Stimulated activated memory B cell treated with anti-CD40 and anti-IgM and Interleukin-4, amounts not matched to agents 10 μg/mL and 1 μg/mL and 100 μg/mL, for 72 hours (primary cell): ENCODE results near the gene CNBP.
"Not testable (repeated sequence)": the region's sequence is repeated elsewhere in the genome, so short reads cannot be mapped to it uniquely, and the experiment has no call there.

Source experiments
- ATAC-seq: fragments of 150-1000 bp; cut with Tn5 transposase; 2 replicates; pipeline ENCODE4 v1.10.0; 2021
- H3K27ac Mint-ChIP-seq: one replicate; pipeline ENCODE4 v1.8.0; 2022; ENCODE audit warnings: mild to moderate bottlenecking, mixed read lengths
- H3K27me3 Mint-ChIP-seq: one replicate; pipeline ENCODE4 v1.8.0; 2022; ENCODE audit warnings: mixed read lengths
- H3K36me3 Mint-ChIP-seq: one replicate; pipeline ENCODE4 v1.8.0; 2022; ENCODE audit warnings: mixed read lengths
- H3K4me1 Mint-ChIP-seq: one replicate; pipeline ENCODE4 v1.8.0; 2022; ENCODE audit warnings: mixed read lengths
- H3K4me3 Mint-ChIP-seq: one replicate; pipeline ENCODE4 v1.8.0; 2022; ENCODE audit warnings: mild to moderate bottlenecking, moderate library complexity, mixed read lengths
- H3K9me3 Mint-ChIP-seq: one replicate; pipeline ENCODE4 v1.8.0; 2022; ENCODE audit warnings: mixed read lengths

Gene CNBP

GRCh38 chr3:129166579-129167332 lies 16.9 kb downstream of the CNBP start:
- Mint-ChIP-seq H3K9me3 (no peaks in the 10 kb centered on the region), H3K4me1 (peaks cover 19% of the 10 kb centered on the region), H3K4me3 (no peak overlapping the region), H3K27ac (no peak overlapping the region), H3K27me3 (no peaks in the 10 kb centered on the region), H3K36me3 (peaks cover 54% of the 10 kb centered on the region)
- ATAC-seq: no peak

GRCh38 chr3:129165594-129165993 lies 18.1 kb downstream of the CNBP start:
- H3K9me3 Mint-ChIP-seq, H3K27me3 Mint-ChIP-seq, ATAC-seq, H3K4me3 Mint-ChIP-seq, H3K27ac Mint-ChIP-seq: not testable (repeated sequence)
- Mint-ChIP-seq H3K36me3 (peaks cover 44% of the 10 kb centered on the region), H3K4me1 (peaks cover 16% of the 10 kb centered on the region)

GRCh38 chr3:129164500-129164899 lies 19.2 kb downstream of the CNBP start:
- Mint-ChIP-seq H3K9me3 (no peaks in the 10 kb centered on the region), H3K4me3 (no peak overlapping the region), H3K27me3 (no peaks in the 10 kb centered on the region), H3K4me1 (peaks cover 27% of the 10 kb centered on the region), H3K27ac (no peak overlapping the region), H3K36me3 (peaks cover 38% of the 10 kb centered on the region)
- ATAC-seq: no peak

GRCh38 chr3:129162729-129163579 lies 20.7 kb downstream of the CNBP start:
- no peak for ATAC-seq
- Mint-ChIP-seq H3K4me1 (peaks cover 35% of the 10 kb centered on the region), H3K4me3 (no peak overlapping the region), H3K36me3 (peaks cover 41% of the 10 kb centered on the region), H3K27ac (peak overlapping the region; percentile 95), H3K27me3 (no peaks in the 10 kb centered on the region), H3K9me3 (no peaks in the 10 kb centered on the region)

GRCh38 chr3:129161860-129162271 lies 21.8 kb downstream of the CNBP start:
- Mint-ChIP-seq H3K36me3 (peaks cover 30% of the 10 kb centered on the region), H3K4me3 (peak overlapping the region; percentile 86), H3K27ac (peak overlapping the region; percentile 95), H3K4me1 (peaks cover 35% of the 10 kb centered on the region), H3K9me3 (no peaks in the 10 kb centered on the region), H3K27me3 (no peaks in the 10 kb centered on the region)
- ATAC-seq: peak; percentile 11

- peak; percentile 93 for ATAC-seq
- no peaks in the 10 kb centered on the region for H3K9me3 Mint-ChIP-seq
- H3K4me3 Mint-ChIP-seq: peak within 1 kb of the TSS; percentile 86
- peaks cover 30% of the 10 kb centered on the region for H3K36me3 Mint-ChIP-seq
- peak within 1 kb of the TSS; percentile 95 for H3K27ac Mint-ChIP-seq
- peaks cover 35% of the 10 kb centered on the region for H3K4me1 Mint-ChIP-seq
- no peaks in the 10 kb centered on the region for H3K27me3 Mint-ChIP-seq
Observed at GRCh38 chr3:129160891-129161859, 22.5 kb downstream of the CNBP start, which contains the start of gene ISY1. Gene ISY1 (minus strand): TSS chr3:129161063. CDS start chr3:129160975, 88 bp downstream.

- Mint-ChIP-seq H3K4me1 (no peaks in the 10 kb centered on the region), H3K4me3 (no peak overlapping the region), H3K27ac (no peak overlapping the region), H3K9me3 (no peaks in the 10 kb centered on the region), H3K27me3 (no peaks in the 10 kb centered on the region), H3K36me3 (peaks cover 45% of the 10 kb centered on the region)
- ATAC-seq: no peak
Observed at GRCh38 chr3:129144786-129145185, 38.9 kb downstream of the CNBP start.

GRCh38 chr3:129141011-129141410 lies 42.7 kb downstream of the CNBP start:
- ATAC-seq, H3K9me3 Mint-ChIP-seq, H3K27me3 Mint-ChIP-seq, H3K27ac Mint-ChIP-seq, H3K4me1 Mint-ChIP-seq, H3K4me3 Mint-ChIP-seq: not testable (repeated sequence)
- peaks cover 43% of the 10 kb centered on the region for H3K36me3 Mint-ChIP-seq

GRCh38 chr3:129139911-129140310 lies 43.8 kb downstream of the CNBP start:
- Mint-ChIP-seq H3K4me1 (no peaks in the 10 kb centered on the region), H3K27ac (no peak overlapping the region), H3K9me3 (no peaks in the 10 kb centered on the region), H3K36me3 (peaks cover 38% of the 10 kb centered on the region), H3K4me3 (no peak overlapping the region), H3K27me3 (no peaks in the 10 kb centered on the region)
- ATAC-seq: no peak

GRCh38 chr3:129136275-129136674 lies 47.4 kb downstream of the CNBP start:
- not testable (repeated sequence) for H3K27me3 Mint-ChIP-seq, ATAC-seq, H3K27ac Mint-ChIP-seq, H3K4me1 Mint-ChIP-seq, H3K4me3 Mint-ChIP-seq, H3K9me3 Mint-ChIP-seq
- H3K36me3 Mint-ChIP-seq: peaks cover 55% of the 10 kb centered on the region

GRCh38 chr3:129132097-129132866 lies 51.4 kb downstream of the CNBP start:
- no peak for ATAC-seq
- H3K27me3 Mint-ChIP-seq: no peaks in the 10 kb centered on the region
- H3K36me3 Mint-ChIP-seq: peaks cover 74% of the 10 kb centered on the region
- no peak overlapping the region for H3K4me3 Mint-ChIP-seq
- H3K27ac Mint-ChIP-seq: no peak overlapping the region
- H3K9me3 Mint-ChIP-seq: no peaks in the 10 kb centered on the region
- no peaks in the 10 kb centered on the region for H3K4me1 Mint-ChIP-seq

- peaks cover 69% of the 10 kb centered on the region for H3K36me3 Mint-ChIP-seq
- no peak overlapping the region for H3K4me3 Mint-ChIP-seq
- no peaks in the 10 kb centered on the region for H3K9me3 Mint-ChIP-seq
- ATAC-seq: no peak
- no peaks in the 10 kb centered on the region for H3K27me3 Mint-ChIP-seq
- H3K27ac Mint-ChIP-seq: no peak overlapping the region
- no peaks in the 10 kb centered on the region for H3K4me1 Mint-ChIP-seq
Observed at GRCh38 chr3:129131465-129132088, 52.1 kb downstream of the CNBP start.

GRCh38 chr3:129130291-129130813 lies 53.3 kb downstream of the CNBP start:
- peaks cover 71% of the 10 kb centered on the region for H3K36me3 Mint-ChIP-seq
- no peaks in the 10 kb centered on the region for H3K27me3 Mint-ChIP-seq
- H3K27ac Mint-ChIP-seq: no peak overlapping the region
- no peak overlapping the region for H3K4me3 Mint-ChIP-seq
- no peaks in the 10 kb centered on the region for H3K9me3 Mint-ChIP-seq
- H3K4me1 Mint-ChIP-seq: no peaks in the 10 kb centered on the region
- ATAC-seq: no peak
